DND-41 (cell line): ENCODE results near the gene ECM1.

Experiments
- CTCF ChIP-seq: IDR thresholded peaks from 2 replicates; pipeline ENCODE4 v1.5.1; 2012; ENCODE audit warnings: borderline replicate concordance, low read length, moderate library complexity, mild to moderate bottlenecking; ENCODE audit not compliant: poor library complexity, severe bottlenecking; ENCODE audit errors: extremely low read depth
- EZH2 ChIP-seq: IDR thresholded peaks from 3 replicates; pipeline ENCODE4 v1.6.1; 2012; ENCODE audit warnings: borderline replicate concordance, low read depth, mild to moderate bottlenecking, moderate library complexity, low read length, inconsistent platforms; ENCODE audit not compliant: severe bottlenecking

GRCh38 chr1:150507912-150508864 is at the start of gene ECM1:
- TF ChIP-seq CTCF (no peak), EZH2 (no peak)
